ENCODE measurements around the gene AGBL1. TPM values are rescaled to one million over a fixed set of nuclear protein-coding genes. Genes with fewer than 3 reads are reported as not detected.

Gene AGBL1
- total RNA-seq, 2 donors from 2014 or later = 0.23 to 0.91 TPM

DNA sequence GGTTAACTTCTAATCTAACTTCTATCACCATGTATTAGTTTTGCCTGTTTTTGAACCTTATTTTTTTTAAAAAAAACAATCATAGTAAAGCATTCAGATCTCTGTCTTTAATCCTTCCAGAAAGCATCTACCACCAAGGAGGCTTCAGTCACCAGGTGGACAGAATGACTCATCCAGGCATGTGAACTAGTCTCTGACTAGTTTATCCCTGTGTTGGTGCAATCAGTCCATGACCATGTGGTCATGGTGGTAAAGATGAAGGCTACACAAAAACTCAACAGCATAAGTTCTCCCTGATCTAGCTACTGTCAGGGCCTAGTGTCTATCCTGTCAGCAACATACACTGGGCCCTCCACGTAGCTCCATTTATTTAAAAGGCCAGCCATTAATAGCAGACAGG is 750.6 kb downstream of the AGBL1 start:
- no peaks in the 10 kb centered on the region for H3K4me1 ChIP-seq (replicated peaks)
- intact Hi-C loops (cut with DNase I) = no loop called here
- WGBS = 73% methylated on average over 1 of the region's 1 CpG
- no peak for TF ChIP-seq CTCF (IDR thresholded peaks at IDR 0.05)
- no peak for TF ChIP-seq POLR2AphosphoS5 (IDR thresholded peaks at IDR 0.05)
- no peak for TF ChIP-seq POLR2A (IDR thresholded peaks at IDR 0.05)
- no peak for DNase-seq (ENCODE audit: low spot score)
- no peak overlapping the region for H3K27ac ChIP-seq
- H3K27me3 ChIP-seq (replicated peaks; ENCODE audit: insufficient read depth) = no peaks in the 10 kb centered on the region
- no peaks in the 10 kb centered on the region for H3K36me3 ChIP-seq
- H3K9me3 ChIP-seq = no peaks in the 10 kb centered on the region
- no peak overlapping the region for H3K4me3 ChIP-seq

GRCh38 chr15:86833595-86833994 is 753.9 kb downstream of the AGBL1 start:
- intact Hi-C loops (cut with DNase I) = no loop called here
- Histone ChIP-seq H3K36me3 (no peaks in the 10 kb centered on the region), H3K27me3 (replicated peaks; ENCODE audit: insufficient read depth) (no peaks in the 10 kb centered on the region), H3K27ac (no peak overlapping the region), H3K9me3 (no peaks in the 10 kb centered on the region), H3K4me1 (replicated peaks) (no peaks in the 10 kb centered on the region), H3K4me3 (no peak overlapping the region)
- WGBS = 75% methylated on average over 2 of the region's 2 CpGs
- no peak for DNase-seq (ENCODE audit: low spot score)
- TF ChIP-seq POLR2A (IDR thresholded peaks at IDR 0.05) = no peak
- no peak for TF ChIP-seq POLR2AphosphoS5 (IDR thresholded peaks at IDR 0.05)
- no peak for TF ChIP-seq CTCF (IDR thresholded peaks at IDR 0.05)

DNA sequence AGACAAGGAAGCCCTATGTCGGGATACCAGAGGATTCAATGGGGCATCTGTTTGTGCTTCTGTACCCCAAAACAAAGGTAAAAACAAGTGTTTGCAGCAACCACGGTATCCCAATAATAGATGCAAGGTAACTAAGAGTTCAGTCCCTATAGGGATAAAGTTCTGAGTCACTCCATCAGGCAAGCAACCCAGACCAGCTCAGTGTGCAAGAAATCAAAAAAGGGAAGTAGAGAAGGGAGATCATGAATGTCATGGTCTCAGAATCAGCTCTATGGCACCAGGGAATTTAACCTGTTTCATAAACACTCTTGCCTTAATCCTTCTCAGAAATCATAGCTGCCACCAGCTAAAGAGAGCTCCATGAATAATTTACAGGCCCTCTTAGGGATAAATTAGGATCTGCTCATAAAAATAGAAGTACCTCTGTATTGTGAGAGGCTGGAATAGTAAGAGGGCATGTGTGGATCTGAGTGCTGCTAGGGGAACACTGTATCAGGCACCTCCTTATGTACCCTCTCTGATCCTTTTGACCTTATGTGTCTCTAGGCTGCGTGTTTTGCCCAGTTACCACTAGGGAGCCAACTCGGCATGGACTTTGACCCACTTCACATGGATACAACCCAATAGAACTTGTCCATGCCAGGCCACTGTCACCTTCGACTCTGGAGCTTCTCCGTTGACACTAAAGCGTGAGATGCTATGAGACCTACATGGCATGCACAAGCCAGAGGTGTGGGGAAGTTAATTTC is 754.6 kb downstream of the AGBL1 start:
- no peak for DNase-seq (ENCODE audit: low spot score)
- no peaks in the 10 kb centered on the region for H3K36me3 ChIP-seq
- H3K4me1 ChIP-seq (replicated peaks) = no peaks in the 10 kb centered on the region
- H3K4me3 ChIP-seq = no peak overlapping the region
- H3K27me3 ChIP-seq (replicated peaks; ENCODE audit: insufficient read depth) = no peaks in the 10 kb centered on the region
- intact Hi-C loops (cut with DNase I) = no loop called here
- H3K9me3 ChIP-seq = no peaks in the 10 kb centered on the region
- TF ChIP-seq CTCF (IDR thresholded peaks at IDR 0.05) (no peak), POLR2AphosphoS5 (IDR thresholded peaks at IDR 0.05) (no peak), POLR2A (IDR thresholded peaks at IDR 0.05) (no peak)
- 86% methylated on average over 7 of the region's 7 CpGs for WGBS
- no peak overlapping the region for H3K27ac ChIP-seq

- H3K27ac ChIP-seq = no peak overlapping the region
- no peaks in the 10 kb centered on the region for H3K4me1 ChIP-seq (replicated peaks)
- no peaks in the 10 kb centered on the region for H3K36me3 ChIP-seq
- DNase-seq (ENCODE audit: low spot score) = no peak
- WGBS = 10% methylated on average over 4 of the region's 4 CpGs
- intact Hi-C loops (cut with DNase I) = no loop called here
- no peaks in the 10 kb centered on the region for H3K9me3 ChIP-seq
- H3K4me3 ChIP-seq = no peak overlapping the region
- no peaks in the 10 kb centered on the region for H3K27me3 ChIP-seq (replicated peaks; ENCODE audit: insufficient read depth)
- TF ChIP-seq POLR2AphosphoS5 (IDR thresholded peaks at IDR 0.05) (no peak), POLR2A (IDR thresholded peaks at IDR 0.05) (no peak), CTCF (IDR thresholded peaks at IDR 0.05) (no peak)
Observed at GRCh38 chr15:86837294-86838061, 757.8 kb downstream of the AGBL1 start.

All from prostate gland (tissue), 2 donors.